HG03139 (cell line): Measurements from ENCODE around the gene ABCB8.
"Not testable (repeated sequence)": the region's sequence is repeated elsewhere in the genome, so short reads cannot be mapped to it uniquely, and the experiment has no call there.

ENCODE experiments used
- ATAC-seq: cut with Tn5 transposase; IDR thresholded peaks from one replicate; pipeline ENCODE4 v1.9.1; 2021; ENCODE audit not compliant: unreplicated experiment

The ABCB8 gene

DNA sequence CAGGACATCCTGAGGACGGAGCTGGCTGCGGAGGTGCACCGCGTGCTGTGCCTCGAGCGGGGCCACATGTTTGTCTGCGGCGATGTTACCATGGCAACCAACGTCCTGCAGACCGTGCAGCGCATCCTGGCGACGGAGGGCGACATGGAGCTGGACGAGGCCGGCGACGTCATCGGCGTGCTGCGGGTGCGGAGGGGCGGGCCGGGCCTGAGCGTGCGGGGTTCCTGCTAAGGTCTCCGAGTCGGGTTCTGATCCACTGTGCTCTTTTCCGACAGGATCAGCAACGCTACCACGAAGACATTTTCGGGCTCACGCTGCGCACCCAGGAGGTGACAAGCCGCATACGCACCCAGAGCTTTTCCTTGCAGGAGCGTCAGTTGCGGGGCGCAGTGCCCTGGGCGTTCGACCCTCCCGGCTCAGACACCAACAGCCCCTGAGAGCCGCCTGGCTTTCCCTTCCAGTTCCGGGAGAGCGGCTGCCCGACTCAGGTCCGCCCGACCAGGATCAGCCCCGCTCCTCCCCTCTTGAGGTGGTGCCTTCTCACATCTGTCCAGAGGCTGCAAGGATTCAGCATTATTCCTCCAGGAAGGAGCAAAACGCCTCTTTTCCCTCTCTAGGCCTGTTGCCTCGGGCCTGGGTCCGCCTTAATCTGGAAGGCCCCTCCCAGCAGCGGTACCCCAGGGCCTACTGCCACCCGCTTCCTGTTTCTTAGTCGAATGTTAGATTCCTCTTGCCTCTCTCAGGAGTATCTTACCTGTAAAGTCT, 14.3 kb upstream of the ABCB8 start:
- no peak for ATAC-seq

GRCh38 chr7:151014950-151015349, 13.3 kb upstream of the ABCB8 start:
- ATAC-seq, result no peak

DNA sequence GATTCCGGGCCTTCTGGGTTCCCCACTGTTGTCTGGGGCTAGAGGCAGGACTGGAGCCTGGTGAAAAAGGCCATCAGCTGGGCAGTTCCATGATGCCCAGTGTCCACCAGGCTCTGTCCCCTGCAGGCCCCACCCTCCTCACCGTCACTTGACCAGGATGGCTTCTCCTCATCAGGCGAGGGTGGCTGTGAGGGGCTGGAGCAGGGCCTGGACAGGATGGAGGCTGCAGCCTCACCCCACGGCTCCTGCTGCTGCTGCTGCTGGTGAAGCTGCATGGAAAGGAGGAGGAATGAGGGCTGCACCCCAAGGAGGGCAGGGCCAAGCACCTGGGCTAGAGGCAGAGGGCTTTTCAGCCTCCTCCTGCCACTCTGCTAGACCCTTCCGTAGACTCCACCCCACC, 12.3 kb upstream of the ABCB8 start:
- ATAC-seq, result no peak

DNA sequence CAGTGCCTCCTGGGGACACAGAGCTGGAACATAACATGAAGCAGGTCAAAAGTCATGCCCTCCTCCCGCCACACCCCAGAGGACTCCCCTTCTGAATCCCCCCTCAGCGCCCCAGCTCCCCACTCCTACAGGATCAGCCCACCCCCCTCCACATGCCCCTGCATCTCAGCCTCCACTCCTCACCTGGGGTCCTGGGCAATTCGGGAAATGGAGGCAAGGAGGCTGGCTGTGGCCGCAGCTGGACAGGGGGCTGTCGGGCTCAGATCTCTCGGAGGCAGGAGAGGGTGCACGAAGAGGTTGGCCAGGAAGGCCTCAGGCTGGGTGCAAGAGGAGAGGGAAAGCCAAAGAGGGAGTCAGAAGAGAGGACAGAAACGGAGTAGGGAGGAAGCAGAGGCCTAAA, 11.7 kb upstream of the ABCB8 start:
- ATAC-seq, result no peak

GRCh38 chr7:151016942-151017341, 11.3 kb upstream of the ABCB8 start:
- no peak for ATAC-seq

DNA sequence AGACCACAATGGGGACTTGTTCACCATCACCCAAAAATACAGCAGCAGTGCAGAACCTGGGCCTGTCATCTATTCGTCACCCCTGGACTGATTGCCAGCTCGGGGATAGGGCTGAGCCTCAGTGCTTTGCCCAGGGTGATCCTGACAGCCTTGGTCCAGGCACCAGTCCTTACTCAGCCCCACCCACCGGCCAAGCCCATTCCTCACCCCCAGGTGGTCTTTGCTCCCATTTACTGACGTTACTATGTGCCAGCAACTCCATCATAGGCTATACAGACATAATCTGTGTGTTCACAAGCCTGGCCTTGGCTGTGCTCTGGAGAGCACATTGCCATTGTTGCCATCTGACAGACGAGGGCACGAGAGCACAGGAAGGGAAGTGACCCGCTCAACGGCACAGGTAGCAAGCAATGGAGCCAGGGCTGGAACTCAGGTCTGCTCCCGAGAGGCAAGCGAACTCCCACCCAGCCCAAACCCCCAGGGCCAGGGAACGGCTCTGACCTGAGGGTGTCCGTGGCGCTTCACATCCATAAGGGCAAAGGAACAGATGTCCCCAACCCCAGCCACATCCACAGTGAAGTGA, 10.8 kb upstream of the ABCB8 start:
- no peak for ATAC-seq

DNA sequence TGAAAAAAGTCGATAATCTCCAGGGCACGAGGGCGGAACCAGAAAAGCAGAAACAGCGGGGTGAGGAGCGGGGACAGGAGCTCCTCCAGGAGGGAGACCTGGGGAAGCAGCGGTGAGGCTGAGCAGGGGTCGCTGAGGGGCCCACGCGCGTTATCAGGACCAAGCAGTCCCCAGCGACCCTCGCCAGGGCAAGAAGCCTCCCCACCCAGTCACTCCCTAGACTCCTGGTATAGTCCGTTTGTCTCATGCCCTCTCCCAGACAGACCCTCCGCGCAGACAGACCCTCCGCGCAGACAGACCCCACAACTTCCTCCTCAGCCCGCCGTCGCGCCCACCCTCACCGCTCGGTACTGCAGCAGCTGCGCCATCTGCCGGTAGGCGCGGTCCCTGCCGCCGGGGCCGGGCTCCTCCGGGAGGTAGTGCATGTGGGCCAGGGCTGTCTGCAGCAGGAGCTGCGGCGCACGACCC, 10.3 kb upstream of the ABCB8 start:
- ATAC-seq, result peak; percentile 63

- ATAC-seq, result no peak
These were observed 9.7 kb upstream of the ABCB8 start for GRCh38 chr7:151018421-151019129.

GRCh38 chr7:151019130-151019447, 9.2 kb upstream of the ABCB8 start:
- no peak for ATAC-seq

DNA sequence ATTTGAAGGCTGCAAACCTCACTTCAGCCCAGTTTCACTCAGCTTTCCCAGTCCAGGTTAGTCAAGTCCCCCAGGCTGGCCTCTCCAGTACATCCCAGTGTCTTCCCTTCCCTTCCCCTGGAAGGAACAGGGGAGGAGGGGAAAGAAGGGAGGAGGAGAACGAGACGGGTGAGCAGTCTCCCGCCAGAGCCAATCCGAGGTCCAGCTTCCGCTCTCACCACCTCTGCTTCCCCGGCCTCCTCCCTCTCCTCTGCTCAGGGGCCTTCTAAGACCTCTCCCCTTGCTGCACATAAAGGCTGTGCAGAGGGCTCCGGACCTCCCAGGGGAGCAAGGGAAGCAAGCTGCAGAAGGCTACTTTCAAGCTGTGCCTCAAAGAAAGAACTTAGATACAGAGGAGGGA, 8.0 kb upstream of the ABCB8 start:
- no peak for ATAC-seq

GRCh38 chr7:151023232-151023631, 5.0 kb upstream of the ABCB8 start:
- ATAC-seq, result no peak

DNA sequence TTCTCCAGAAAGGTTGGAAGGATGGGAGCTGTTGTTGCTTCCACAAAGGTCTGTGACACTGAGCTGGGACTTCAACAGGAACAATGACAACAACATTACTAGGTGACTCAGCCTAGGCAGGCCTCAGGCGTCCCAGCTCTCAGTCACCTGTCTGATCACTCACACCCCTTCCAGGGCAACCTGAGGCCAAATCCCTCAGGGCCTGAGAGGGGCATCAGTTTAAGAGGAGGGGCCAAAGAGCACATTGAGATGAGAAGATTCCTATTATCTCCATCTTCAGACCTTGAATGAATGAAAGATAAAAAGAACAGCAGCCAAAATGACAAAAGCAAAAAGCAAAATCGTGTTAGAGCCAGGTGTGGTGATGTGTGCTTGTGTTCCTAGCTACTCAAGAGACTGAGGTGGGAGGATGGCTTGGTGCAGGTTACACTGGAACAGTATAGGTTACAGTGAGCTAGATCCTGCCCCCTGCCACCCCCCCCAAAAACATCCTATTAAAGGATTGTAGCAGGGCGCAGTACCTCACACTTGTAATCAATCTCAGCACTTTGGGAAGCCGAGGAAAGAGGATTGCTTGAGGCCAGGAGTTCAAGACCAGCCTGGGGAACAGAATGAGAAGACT, 3.7 kb upstream of the ABCB8 start, which contains the start of gene ATG9B:
Gene ATG9B, minus strand, starts transcription at position 60 of the 622 bp plus-strand sequence. CDS start 71 bp downstream, outside the sequence.
- ATAC-seq, result no peak

DNA sequence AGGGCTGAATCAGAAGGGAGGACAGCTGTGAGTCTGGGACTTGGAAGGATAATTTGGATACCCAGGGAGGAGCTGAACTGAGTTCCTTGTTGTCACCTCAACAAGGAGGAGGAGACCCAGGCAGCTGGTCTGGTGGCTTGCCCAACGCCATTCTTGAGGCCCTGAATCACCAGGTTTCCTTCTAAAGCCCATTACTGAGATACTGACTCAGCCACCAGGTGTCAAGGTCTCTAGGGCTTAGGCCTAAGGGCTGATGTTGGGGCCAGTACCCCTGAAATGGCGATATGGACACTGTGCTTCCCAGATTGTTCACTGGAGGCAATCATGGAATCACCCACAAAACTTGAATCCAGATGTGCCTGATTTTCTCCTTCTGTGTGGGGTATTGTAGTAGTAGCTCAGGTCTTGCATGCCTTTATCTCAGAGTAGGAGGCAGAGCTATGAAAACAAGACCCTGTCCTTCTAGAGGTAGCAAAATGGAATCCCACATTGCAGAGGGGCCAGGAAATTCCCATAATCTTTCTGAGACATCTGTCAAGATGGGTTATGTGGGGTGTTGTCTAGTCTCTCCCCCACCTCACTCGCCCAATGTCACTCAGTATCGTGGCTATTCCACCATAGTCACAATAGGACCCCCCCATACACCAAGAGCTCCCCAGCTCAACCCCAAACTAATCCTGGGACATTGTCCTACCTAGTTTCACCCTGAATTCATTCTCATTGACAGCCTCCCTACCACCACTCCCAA, 2.2 kb upstream of the ABCB8 start:
- no peak for ATAC-seq

- ATAC-seq, result not testable (repeated sequence)
These were observed 1.2 kb upstream of the ABCB8 start for GRCh38 chr7:151026771-151027727.

DNA sequence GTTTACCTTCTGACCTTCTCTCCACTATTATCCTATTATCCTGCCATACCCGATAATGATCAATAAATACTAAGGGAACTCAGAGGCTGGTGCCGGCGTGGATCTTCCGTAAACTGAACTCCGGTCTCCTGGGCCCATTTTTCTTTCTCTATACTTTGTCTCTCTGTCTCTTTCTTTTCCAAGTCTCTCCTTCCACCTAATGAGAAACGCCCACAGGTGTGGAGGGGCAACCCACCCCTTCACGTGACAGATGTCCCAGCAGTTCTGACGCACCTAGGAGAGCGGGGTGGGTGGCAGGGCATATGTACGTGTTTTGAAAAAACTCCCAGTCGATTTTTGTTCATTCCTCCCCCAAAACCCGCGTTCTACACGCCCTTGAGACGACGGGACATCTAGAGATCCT, 521 bp upstream of the ABCB8 start:
- ATAC-seq, result not testable (repeated sequence)

DNA sequence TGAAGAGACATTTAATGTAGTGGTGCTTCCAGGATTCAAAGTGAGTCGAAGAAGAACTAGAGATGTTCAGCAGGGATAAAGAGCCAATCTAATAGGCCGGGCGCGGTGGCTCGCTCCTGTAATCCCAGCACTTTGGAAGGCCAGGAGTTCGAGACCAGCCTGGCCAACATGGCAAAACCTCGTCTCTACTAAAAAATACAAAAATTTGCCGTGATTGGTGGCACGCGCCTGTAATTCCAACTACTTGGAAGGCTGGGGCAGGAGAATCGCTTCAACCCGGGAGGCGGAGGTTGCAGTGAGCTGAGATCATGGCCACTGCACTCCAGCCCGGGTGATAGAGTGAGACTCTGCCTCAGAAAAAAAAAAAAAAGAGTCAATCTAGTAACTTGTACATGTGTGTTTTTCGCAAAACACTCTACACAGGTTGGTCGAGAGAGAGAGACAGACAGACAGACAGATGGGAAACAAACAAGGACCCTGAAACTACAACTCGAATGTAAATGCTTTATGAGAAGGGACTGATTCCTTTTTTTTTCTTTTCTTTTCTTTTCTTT, 775 bp downstream of the ABCB8 start:
- no peak for ATAC-seq

- no peak for ATAC-seq
These were observed 2.8 kb downstream of the ABCB8 start for GRCh38 chr7:151031011-151031410.

DNA sequence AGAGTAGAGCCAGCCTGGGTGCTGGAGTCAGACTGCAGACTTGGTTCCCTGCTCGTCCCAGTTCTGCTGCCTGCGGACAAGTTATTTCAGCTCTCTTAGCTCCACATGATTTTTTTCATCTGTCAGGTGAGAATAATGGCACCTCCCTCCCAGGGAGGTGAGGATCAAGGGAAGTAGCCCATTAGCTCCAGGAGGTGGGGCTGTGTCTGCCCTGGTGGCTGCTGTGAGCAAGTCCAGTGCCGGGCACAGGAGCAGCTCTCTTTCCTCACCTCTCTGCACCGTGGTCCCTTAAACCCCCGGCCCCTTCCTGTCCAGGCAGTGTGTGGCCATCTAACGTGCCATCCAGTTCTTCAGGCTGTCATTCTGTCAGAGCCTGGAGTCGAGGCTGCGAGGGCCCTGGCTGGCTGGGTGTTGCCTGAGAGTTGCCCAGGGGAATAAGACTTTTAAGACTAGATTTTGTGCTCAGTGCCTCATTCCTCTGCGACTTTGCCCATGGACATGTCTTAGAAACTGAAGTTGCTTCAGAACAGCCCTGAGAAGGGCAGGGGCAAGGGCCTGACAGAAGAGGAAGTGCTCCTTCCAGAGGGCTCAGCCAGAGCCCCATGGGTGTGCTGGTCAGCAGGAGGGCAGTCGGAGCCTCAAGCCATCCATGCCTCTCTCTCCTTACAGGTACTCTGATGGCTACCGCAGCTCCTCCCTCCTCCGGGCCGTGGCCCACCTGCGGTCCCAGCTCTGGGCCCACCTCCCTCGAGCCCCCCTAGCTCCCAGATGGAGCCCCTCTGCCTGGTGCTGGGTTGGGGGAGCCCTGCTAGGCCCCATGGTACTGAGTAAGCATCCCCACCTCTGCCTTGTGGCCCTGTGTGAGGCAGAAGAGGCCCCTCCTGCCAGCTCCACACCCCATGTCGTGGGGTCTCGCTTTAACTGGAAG, 5.0 kb downstream of the ABCB8 start:
- no peak for ATAC-seq
